A549 (cell line): Measurements from ENCODE around the gene KCNAB3. TPM values are rescaled to one million over a fixed set of nuclear protein-coding genes. Genes with fewer than 3 reads are reported as not detected.

Source experiments
- ATAC-seq, 2 experiments: fragments of 200-7000 bp in 1 of 2; fragments of >200 bp in 1 of 2; cut with Nextera tagmentation in 1 of 2; cut with Tn5 transposase in 1 of 2; 3 replicates each; pipeline versions ENCODE4 v1.8.0 to v1.9.1; 2018 to 2020; ENCODE audit warnings: mild to moderate bottlenecking in 1 of 2, moderate library complexity in 1 of 2
- CTCF ChIA-PET: fragments of 300-600 bp; sonication (Branson Sonifier 250); formaldehyde crosslinking; extraction: SDS; loops from one replicate; lab custom pipeline; 2021; ENCODE audit warnings: antibody characterized with exemption, inconsistent platforms; lab: Yijun Ruan, JAX
- POLR2A ChIA-PET: fragments of 350-600 bp; formaldehyde crosslinking; extraction: SDS; loops from one replicate; lab custom pipeline; 2021; ENCODE audit warnings: antibody characterized with exemption, inconsistent platforms; lab: Yijun Ruan, JAX
- DNase-seq, 2 experiments: peaks; one replicate each; pipeline versions ENCODE4 v3.0.0 to v3.0.0-alpha.2; 2011 to 2016; ENCODE audit warnings: low read depth in 1 of 2, low spot score in 1 of 2
- FAIRE-seq: peaks from 2 replicates; lab custom pipeline; 2011; peaks lifted over from hg19 to GRCh38; lab: Jason Lieb, UNC
- H3K27ac ChIP-seq, 2 experiments: fragments of >200 bp; sonication (Bioruptor Twin); formaldehyde crosslinking; 3 replicates each; pipeline ENCODE4 v1.5.1; 2016 to 2017
- H3K4me1 ChIP-seq: fragments of >200 bp; sonication (Bioruptor Twin); formaldehyde crosslinking; 3 replicates; pipeline ENCODE4 v1.6.1; 2016
- H3K4me2 ChIP-seq: fragments of >200 bp; sonication (Bioruptor Twin); formaldehyde crosslinking; 3 replicates; pipeline ENCODE4 v1.6.1; 2016
- H3K4me3 ChIP-seq: fragments of >200 bp; sonication (Bioruptor Twin); formaldehyde crosslinking; 3 replicates; pipeline ENCODE4 v1.5.1; 2016
- H3K9me3 ChIP-seq: fragments of >200 bp; sonication (Bioruptor Twin); formaldehyde crosslinking; 3 replicates; pipeline ENCODE4 v1.6.1; 2016
- BHLHE40 ChIP-seq: IDR thresholded peaks from 2 replicates; pipeline ENCODE4 v1.6.1; 2012; ENCODE audit warnings: low read depth, low read length, inconsistent platforms
- CBX2 ChIP-seq: fragments of 200-600 bp; sonication (generic); IDR thresholded peaks from 2 replicates; pipeline ENCODE4 v1.6.1; 2016; ENCODE audit warnings: low read depth, mild to moderate bottlenecking, borderline replicate concordance
- CHD2 ChIP-seq: fragments of 150-350 bp; IDR thresholded peaks from 2 replicates; pipeline ENCODE4 v1.6.1; 2014; ENCODE audit warnings: low read length; ENCODE audit not compliant: partially characterized antibody
- EHF ChIP-seq: fragments of 250-450 bp; sonication (Bioruptor Pico); IDR thresholded peaks from 2 replicates; pipeline ENCODE4 v1.5.0; 2020; ENCODE audit warnings: mild to moderate bottlenecking
- EP300 ChIP-seq, 2 experiments: fragments of >200 bp; sonication (Bioruptor Twin); formaldehyde crosslinking; IDR thresholded peaks; 2 replicates in 1 of 2; 3 replicates in 1 of 2; pipeline ENCODE4 v1.6.1; 2016 to 2017
- GATA3 ChIP-seq: IDR thresholded peaks from 2 replicates; pipeline ENCODE4 v1.6.1; 2012; ENCODE audit warnings: borderline replicate concordance
- HEYL ChIP-seq: fragments of 250-450 bp; sonication (Bioruptor Pico); IDR thresholded peaks from 2 replicates; pipeline ENCODE4 v1.8.0; 2021; ENCODE audit warnings: mild to moderate bottlenecking, moderate library complexity
- HOXA7 ChIP-seq: fragments of 250-450 bp; sonication (Bioruptor Pico); IDR thresholded peaks from 2 replicates; pipeline ENCODE4 v1.5.0; 2020; ENCODE audit warnings: mild to moderate bottlenecking, moderate library complexity
- HOXB13 ChIP-seq: fragments of 250-450 bp; sonication (Bioruptor Pico); IDR thresholded peaks from 2 replicates; pipeline ENCODE4 v1.5.0; 2020; ENCODE audit warnings: low read depth, mild to moderate bottlenecking, moderate library complexity
- JUN ChIP-seq, 2 experiments: fragments of >200 bp; sonication (Bioruptor Twin); formaldehyde crosslinking; IDR thresholded peaks; 2 replicates in 1 of 2; 3 replicates in 1 of 2; pipeline ENCODE4 v1.6.1; 2016 to 2017
- KDM1A ChIP-seq: fragments of 200-600 bp; sonication (generic); IDR thresholded peaks from 2 replicates; pipeline ENCODE4 v1.6.1; 2016; ENCODE audit warnings: low read depth, mild to moderate bottlenecking
- KDM5A ChIP-seq: fragments of 200-600 bp; sonication (generic); IDR thresholded peaks from 2 replicates; pipeline ENCODE4 v1.6.1; 2016; ENCODE audit warnings: antibody characterized with exemption, mild to moderate bottlenecking
- MYC ChIP-seq: IDR thresholded peaks from 2 replicates; pipeline ENCODE4 v1.6.1; 2012; ENCODE audit warnings: mild to moderate bottlenecking, inconsistent platforms, low read length, improper control_type of control experiment, borderline replicate concordance
- NR3C1 ChIP-seq: fragments of >200 bp; sonication (Bioruptor Twin); formaldehyde crosslinking; IDR thresholded peaks from 3 replicates; pipeline ENCODE4 v1.6.1; 2017
- RCOR1 ChIP-seq: fragments of 150-350 bp; IDR thresholded peaks from 2 replicates; pipeline ENCODE4 v1.6.1; 2014; ENCODE audit warnings: antibody characterized with exemption, low read length, low read depth
- TFCP2L1 ChIP-seq: fragments of 250-450 bp; sonication (Bioruptor Pico); IDR thresholded peaks from 2 replicates; pipeline ENCODE4 v1.5.0; 2021; ENCODE audit warnings: mild to moderate bottlenecking
- USF2 ChIP-seq: fragments of 450-650 bp; IDR thresholded peaks from 2 replicates; pipeline ENCODE4 v1.6.1; 2014; ENCODE audit warnings: antibody characterized with exemption
- ZFP36 ChIP-seq: fragments of 450-650 bp; IDR thresholded peaks from 2 replicates; pipeline ENCODE4 v1.6.1; 2014; ENCODE audit warnings: borderline replicate concordance; ENCODE audit not compliant: partially characterized antibody
- WGBS: methylation state at CpG from one replicate; pipeline ENCODE4 v1.1.6; 2017; ENCODE audit errors: missing lambda C conversion rate; 5-methylcytosine and 5-hydroxymethylcytosine counted together
- polyA plus RNA-seq, 4 experiments: library from polyadenylated mRNA; depleted of rRNA in 3 of 4; stranded (reverse); fragments of >200 nt; fragmentation: RNase III in 1 of 4; extraction: RNeasy Plus Mini Kit Qiagen cat#74134 plus additional on column Dnase treatment in 1 of 4; gene quantifications; 2 replicates in 3 of 4; 3 replicates in 1 of 4; pipeline ENCODE4 v1.2.3, GENCODE V29; 2011 to 2017
- TF ChIP-seq, protein P1 (sequence below): fragments of 200-600 bp; sonication (generic); IDR thresholded peaks from 2 replicates; pipeline ENCODE4 v1.6.1; 2016; ENCODE audit warnings: antibody characterized with exemption, mild to moderate bottlenecking, moderate library complexity
- TF ChIP-seq, protein P2 (sequence below): fragments of >200 bp; sonication (Bioruptor Twin); formaldehyde crosslinking; IDR thresholded peaks from 3 replicates; pipeline ENCODE4 v1.5.1; 2016
- TF ChIP-seq, protein P3 (sequence below): fragments of 250-450 bp; sonication (Bioruptor Pico); IDR thresholded peaks from 2 replicates; pipeline ENCODE4 v1.5.0; 2021; ENCODE audit warnings: mild to moderate bottlenecking, moderate library complexity, borderline replicate concordance
- TF ChIP-seq, protein P4 (sequence below): IDR thresholded peaks from 2 replicates; pipeline ENCODE4 v1.6.1; 2012; ENCODE audit warnings: low read depth, borderline replicate concordance

The KCNAB3 gene
- polyA plus RNA-seq, 2 of the 4 experiments (the other 2 are of a cell fraction), result 2.7 to 3.2 TPM

DNA sequence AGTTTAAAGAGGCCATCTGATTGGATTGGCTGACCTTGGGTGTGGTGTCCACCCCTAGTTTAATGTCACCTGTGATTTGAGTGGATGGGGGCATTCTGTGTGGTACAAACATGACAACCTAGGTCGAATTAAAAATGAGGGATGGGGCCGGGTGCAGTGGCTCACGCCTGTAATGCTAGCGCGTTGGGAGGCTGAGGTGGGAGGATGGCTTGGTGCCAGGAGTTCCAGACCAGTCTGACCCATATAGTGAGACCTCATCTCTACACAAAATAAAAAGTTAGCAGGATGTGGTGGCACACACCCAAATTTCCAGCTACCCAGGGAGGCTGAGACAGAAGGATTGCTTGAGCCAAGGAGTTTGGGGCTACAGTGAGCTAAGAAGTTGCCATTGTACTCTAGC, 16.8 kb upstream of the KCNAB3 start (continued):
- TF ChIP-seq, protein P1, sequence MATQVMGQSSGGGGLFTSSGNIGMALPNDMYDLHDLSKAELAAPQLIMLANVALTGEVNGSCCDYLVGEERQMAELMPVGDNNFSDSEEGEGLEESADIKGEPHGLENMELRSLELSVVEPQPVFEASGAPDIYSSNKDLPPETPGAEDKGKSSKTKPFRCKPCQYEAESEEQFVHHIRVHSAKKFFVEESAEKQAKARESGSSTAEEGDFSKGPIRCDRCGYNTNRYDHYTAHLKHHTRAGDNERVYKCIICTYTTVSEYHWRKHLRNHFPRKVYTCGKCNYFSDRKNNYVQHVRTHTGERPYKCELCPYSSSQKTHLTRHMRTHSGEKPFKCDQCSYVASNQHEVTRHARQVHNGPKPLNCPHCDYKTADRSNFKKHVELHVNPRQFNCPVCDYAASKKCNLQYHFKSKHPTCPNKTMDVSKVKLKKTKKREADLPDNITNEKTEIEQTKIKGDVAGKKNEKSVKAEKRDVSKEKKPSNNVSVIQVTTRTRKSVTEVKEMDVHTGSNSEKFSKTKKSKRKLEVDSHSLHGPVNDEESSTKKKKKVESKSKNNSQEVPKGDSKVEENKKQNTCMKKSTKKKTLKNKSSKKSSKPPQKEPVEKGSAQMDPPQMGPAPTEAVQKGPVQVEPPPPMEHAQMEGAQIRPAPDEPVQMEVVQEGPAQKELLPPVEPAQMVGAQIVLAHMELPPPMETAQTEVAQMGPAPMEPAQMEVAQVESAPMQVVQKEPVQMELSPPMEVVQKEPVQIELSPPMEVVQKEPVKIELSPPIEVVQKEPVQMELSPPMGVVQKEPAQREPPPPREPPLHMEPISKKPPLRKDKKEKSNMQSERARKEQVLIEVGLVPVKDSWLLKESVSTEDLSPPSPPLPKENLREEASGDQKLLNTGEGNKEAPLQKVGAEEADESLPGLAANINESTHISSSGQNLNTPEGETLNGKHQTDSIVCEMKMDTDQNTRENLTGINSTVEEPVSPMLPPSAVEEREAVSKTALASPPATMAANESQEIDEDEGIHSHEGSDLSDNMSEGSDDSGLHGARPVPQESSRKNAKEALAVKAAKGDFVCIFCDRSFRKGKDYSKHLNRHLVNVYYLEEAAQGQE, result no peak
- TF ChIP-seq RCOR1 (no peak), GATA3 (no peak), HOXB13 (CRISPR knock-in tag) (no peak), CBX2 (no peak), MYC (no peak), EHF (no peak)
- TF ChIP-seq, protein P2, sequence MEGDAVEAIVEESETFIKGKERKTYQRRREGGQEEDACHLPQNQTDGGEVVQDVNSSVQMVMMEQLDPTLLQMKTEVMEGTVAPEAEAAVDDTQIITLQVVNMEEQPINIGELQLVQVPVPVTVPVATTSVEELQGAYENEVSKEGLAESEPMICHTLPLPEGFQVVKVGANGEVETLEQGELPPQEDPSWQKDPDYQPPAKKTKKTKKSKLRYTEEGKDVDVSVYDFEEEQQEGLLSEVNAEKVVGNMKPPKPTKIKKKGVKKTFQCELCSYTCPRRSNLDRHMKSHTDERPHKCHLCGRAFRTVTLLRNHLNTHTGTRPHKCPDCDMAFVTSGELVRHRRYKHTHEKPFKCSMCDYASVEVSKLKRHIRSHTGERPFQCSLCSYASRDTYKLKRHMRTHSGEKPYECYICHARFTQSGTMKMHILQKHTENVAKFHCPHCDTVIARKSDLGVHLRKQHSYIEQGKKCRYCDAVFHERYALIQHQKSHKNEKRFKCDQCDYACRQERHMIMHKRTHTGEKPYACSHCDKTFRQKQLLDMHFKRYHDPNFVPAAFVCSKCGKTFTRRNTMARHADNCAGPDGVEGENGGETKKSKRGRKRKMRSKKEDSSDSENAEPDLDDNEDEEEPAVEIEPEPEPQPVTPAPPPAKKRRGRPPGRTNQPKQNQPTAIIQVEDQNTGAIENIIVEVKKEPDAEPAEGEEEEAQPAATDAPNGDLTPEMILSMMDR, result no peak

DNA sequence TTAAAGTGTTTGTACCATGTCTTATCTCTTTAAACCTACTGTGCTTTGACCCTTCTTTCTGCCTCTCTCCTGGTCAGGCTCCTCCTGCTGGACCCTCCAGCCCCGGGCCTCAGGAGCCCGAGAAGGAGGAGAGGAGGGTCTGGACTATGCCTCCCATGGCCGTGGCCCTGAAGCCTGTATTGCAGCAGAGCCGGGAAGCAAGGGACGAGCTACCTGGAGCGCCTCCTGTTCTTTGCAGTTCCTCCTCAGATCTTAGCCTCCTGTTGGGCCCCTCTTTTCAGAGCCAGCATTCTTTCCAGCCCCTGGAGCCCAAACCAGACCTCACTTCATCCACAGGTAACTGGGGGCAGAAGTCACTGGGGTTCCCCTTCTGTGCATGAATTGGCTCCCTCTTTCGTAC, 16.0 kb upstream of the KCNAB3 start:
- POLR2A ChIA-PET, result interaction anchor here (1.3 kb wide), 1 partner anchor 14 kb away, joined by 4 read pairs; the partner anchor contains the start of genes CNTROB and TRAPPC1
- CTCF ChIA-PET, result interaction anchor here (0.6 to 33.2 kb wide), 13 partner anchors 12 to 249 kb away, joined by 3 to 470 read pairs (median 4); partner anchors contain the start of genes CNTROB, KDM6B and TRAPPC1
- FAIRE-seq, result no peak

More for the DNA sequence above, 16.0 kb upstream of the KCNAB3 start:
- H3K4me1 ChIP-seq, result no peaks in the 10 kb centered on the region
- WGBS, result 91% methylated on average over 7 of the region's 7 CpGs
- DNase-seq (no peak), ATAC-seq (no peak; a peak in 1 of 6 replicates)
- H3K9me3 ChIP-seq, result no peaks in the 10 kb centered on the region
- H3K4me3 ChIP-seq, result no peak overlapping the region
- no peak overlapping the region for H3K4me2 ChIP-seq
- H3K27ac ChIP-seq, result no peak overlapping the region
- no peak for TF ChIP-seq RCOR1
- TF ChIP-seq HEYL, result no peak
- no peak for TF ChIP-seq KDM1A
- TF ChIP-seq BHLHE40, result no peak
- no peak for TF ChIP-seq USF2
- no peak for TF ChIP-seq EP300 (IDR thresholded peaks at IDR 0.05)
- no peak for TF ChIP-seq NR3C1
- no peak for TF ChIP-seq ZFP36
- TF ChIP-seq, protein P3, sequence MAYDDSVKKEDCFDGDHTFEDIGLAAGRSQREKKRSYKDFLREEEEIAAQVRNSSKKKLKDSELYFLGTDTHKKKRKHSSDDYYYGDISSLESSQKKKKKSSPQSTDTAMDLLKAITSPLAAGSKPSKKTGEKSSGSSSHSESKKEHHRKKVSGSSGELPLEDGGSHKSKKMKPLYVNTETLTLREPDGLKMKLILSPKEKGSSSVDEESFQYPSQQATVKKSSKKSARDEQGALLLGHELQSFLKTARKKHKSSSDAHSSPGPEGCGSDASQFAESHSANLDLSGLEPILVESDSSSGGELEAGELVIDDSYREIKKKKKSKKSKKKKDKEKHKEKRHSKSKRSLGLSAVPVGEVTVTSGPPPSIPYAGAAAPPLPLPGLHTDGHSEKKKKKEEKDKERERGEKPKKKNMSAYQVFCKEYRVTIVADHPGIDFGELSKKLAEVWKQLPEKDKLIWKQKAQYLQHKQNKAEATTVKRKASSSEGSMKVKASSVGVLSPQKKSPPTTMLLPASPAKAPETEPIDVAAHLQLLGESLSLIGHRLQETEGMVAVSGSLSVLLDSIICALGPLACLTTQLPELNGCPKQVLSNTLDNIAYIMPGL, result no peak
- no peak for TF ChIP-seq JUN (IDR thresholded peaks at IDR 0.05)
- TF ChIP-seq, protein P4, sequence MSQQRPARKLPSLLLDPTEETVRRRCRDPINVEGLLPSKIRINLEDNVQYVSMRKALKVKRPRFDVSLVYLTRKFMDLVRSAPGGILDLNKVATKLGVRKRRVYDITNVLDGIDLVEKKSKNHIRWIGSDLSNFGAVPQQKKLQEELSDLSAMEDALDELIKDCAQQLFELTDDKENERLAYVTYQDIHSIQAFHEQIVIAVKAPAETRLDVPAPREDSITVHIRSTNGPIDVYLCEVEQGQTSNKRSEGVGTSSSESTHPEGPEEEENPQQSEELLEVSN, result no peak
- TF ChIP-seq EHF, result no peak
- no peak for TF ChIP-seq KDM5A
- no peak for TF ChIP-seq HOXA7 (CRISPR knock-in tag)
- no peak for TF ChIP-seq TFCP2L1 (CRISPR knock-in tag)
- TF ChIP-seq CHD2, result no peak
